Glutamatergic neuron (in vitro differentiated cells): ENCODE results near the gene ZBTB16. TPM values are rescaled to one million over a fixed set of nuclear protein-coding genes. Genes with fewer than 3 reads are reported as not detected.
A peak's percentile ranks its signal among the peaks of the same experiment; 100 is the strongest.

ENCODE experiments used
- DNase-seq: peaks from one replicate; pipeline ENCODE4 v3.0.0; 2022
- H3K27ac Mint-ChIP-seq: one replicate; pipeline ENCODE4 v1.8.0; 2020; ENCODE audit warnings: mild to moderate bottlenecking, mixed read lengths, inconsistent platforms; ENCODE audit not compliant: unreplicated experiment
- H3K27me3 Mint-ChIP-seq: one replicate; pipeline ENCODE4 v1.8.0; 2020; ENCODE audit warnings: mild to moderate bottlenecking, moderate library complexity, mixed read lengths, inconsistent platforms; ENCODE audit not compliant: unreplicated experiment
- H3K36me3 Mint-ChIP-seq: one replicate; pipeline ENCODE4 v1.8.0; 2020; ENCODE audit warnings: mild to moderate bottlenecking, mixed read lengths, inconsistent platforms; ENCODE audit not compliant: unreplicated experiment
- H3K4me1 Mint-ChIP-seq: one replicate; pipeline ENCODE4 v1.8.0; 2020; ENCODE audit warnings: mild to moderate bottlenecking, low read depth, mixed read lengths, inconsistent platforms; ENCODE audit not compliant: unreplicated experiment
- H3K4me3 Mint-ChIP-seq: one replicate; pipeline ENCODE4 v1.8.0; 2020; ENCODE audit warnings: mild to moderate bottlenecking, mixed read lengths, inconsistent platforms; ENCODE audit not compliant: unreplicated experiment
- H3K9me3 Mint-ChIP-seq: one replicate; pipeline ENCODE4 v1.8.0; 2020; ENCODE audit warnings: mild to moderate bottlenecking, moderate library complexity, mixed read lengths, inconsistent platforms; ENCODE audit not compliant: unreplicated experiment
- CTCF ChIP-seq: fragments of 200-600 bp; sonication (generic); IDR thresholded peaks from one replicate; pipeline ENCODE4 v1.5.0; 2021; ENCODE audit not compliant: partially characterized antibody, unreplicated experiment
- total RNA-seq: library from RNA; stranded (reverse); fragmentation: NEBNext Ultra II Directional; extraction: Animal tissue kit (Norgen Biotek cat#: 25700); gene quantifications from one replicate; pipeline ENCODE4 v1.2.1, GENCODE V29; 2021; ENCODE audit not compliant: unreplicated experiment

The ZBTB16 gene
- total RNA-seq, 1 donor from 2014 or later, result 9.0 TPM

DNA sequence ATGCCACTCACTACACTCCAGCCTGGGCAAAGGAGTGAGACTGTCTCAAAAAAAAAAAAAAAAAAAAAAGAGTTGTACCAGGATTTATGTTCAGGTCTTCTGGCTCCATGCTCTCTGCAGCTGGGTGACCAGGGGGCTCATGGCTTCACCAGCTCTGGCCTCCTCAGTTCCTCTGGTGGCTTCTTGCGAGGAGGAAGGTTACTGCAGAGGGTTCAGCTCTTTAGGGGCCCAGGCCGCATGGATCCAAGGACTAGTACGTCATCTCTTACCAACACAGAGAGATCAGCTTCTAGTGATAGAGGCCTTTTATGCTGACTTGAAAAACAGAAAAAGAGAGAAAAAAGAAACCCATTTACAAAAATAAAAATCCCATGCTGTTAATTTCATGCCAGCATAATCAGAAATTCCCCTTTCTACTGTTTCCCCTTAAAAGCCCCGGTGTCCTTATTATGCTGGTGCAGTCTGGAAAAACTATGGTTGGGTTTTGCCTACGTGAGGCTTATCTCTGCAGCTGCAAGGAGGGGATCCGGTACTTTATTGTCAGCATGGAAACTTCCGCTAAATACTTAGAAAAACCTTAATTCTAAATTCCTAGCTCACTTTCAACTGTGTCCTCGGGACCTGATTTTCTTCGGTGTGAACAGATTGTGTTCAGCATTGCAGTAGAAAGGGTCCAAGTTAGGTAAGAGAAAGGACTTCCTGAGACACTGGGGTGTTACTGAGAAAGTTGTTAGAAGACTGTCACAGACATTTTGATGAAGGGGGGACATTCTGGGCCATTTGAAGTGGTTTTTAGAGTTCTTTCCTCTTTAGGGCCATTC, 13.7 kb downstream of the ZBTB16 start:
- Mint-ChIP-seq H3K4me3 (no peak overlapping the region), H3K27me3 (no peaks in the 10 kb centered on the region), H3K36me3 (no peaks in the 10 kb centered on the region), H3K9me3 (no peaks in the 10 kb centered on the region), H3K4me1 (peaks cover 8% of the 10 kb centered on the region), H3K27ac (no peak overlapping the region)
- TF ChIP-seq CTCF, result no peak
- DNase-seq, result no peak

- Mint-ChIP-seq H3K27me3 (no peaks in the 10 kb centered on the region), H3K4me3 (no peak overlapping the region), H3K27ac (no peak overlapping the region), H3K36me3 (no peaks in the 10 kb centered on the region), H3K4me1 (peaks cover 8% of the 10 kb centered on the region), H3K9me3 (no peaks in the 10 kb centered on the region)
- no peak for DNase-seq
- TF ChIP-seq CTCF, result no peak
Measured at GRCh38 chr11:114073828-114074381, 14.4 kb downstream of the ZBTB16 start.

DNA sequence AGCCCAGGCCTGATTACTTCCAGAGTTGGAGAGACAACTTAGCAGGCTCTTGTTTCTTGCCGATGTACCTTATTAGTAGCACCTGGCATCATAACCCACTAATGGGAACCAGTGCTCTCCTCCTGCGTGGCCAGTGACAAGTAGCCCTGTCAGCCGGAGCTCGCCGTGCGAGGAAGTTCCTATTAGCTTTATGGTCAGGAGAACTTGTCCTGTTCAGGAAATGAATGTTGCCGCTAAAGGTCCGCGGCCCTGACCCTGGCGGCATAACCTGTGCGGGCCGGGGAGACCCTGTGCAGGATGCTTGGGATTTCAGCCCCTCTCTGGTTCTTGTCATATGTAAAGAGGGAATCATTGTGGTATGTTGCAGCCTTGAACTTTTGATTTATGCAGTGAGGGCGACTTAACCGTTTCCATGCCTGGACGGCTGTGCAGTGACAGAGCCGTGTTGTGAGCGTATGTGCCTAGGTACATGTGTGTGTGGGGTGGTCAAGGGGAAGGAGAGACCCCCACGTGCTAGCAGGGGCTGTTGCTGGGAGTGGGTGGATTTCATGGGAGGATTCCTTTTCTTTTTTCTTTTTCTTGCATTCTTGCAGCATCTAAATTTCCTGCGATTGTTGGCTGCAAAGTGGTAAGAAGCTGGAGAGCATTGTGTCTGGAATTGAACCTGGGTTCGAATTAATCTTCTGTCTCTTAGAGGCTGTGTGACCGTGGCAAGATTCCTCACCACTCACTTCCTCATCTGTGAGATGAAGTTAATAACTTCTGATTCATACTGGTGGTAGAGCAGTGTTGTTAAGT, 15.2 kb downstream of the ZBTB16 start:
- no peak overlapping the region for H3K4me3 Mint-ChIP-seq
- no peak overlapping the region for H3K27ac Mint-ChIP-seq
- H3K36me3 Mint-ChIP-seq, result no peaks in the 10 kb centered on the region
- no peak for TF ChIP-seq CTCF
- DNase-seq, result no peak
- H3K9me3 Mint-ChIP-seq, result no peaks in the 10 kb centered on the region
- H3K4me1 Mint-ChIP-seq, result peaks cover 10% of the 10 kb centered on the region
- H3K27me3 Mint-ChIP-seq, result no peaks in the 10 kb centered on the region

DNA sequence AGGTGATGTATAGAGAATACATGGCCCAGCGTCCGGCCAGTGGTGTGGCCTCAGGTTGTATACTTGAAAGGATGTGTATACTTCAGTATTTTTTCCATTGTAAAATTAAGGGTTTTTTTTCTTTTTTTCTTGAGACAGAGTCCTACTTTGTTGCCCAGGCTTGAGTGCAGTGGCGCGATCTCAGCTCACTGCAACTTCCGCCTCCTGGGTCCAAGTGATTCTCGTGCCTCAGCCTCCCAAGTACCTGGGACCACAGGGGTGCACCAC, 15.8 kb downstream of the ZBTB16 start:
- TF ChIP-seq CTCF, result no peak
- Mint-ChIP-seq H3K27me3 (no peaks in the 10 kb centered on the region), H3K9me3 (peaks cover 3% of the 10 kb centered on the region), H3K4me1 (peaks cover 13% of the 10 kb centered on the region), H3K4me3 (no peak overlapping the region), H3K27ac (no peak overlapping the region), H3K36me3 (no peaks in the 10 kb centered on the region)
- DNase-seq, result no peak

DNA sequence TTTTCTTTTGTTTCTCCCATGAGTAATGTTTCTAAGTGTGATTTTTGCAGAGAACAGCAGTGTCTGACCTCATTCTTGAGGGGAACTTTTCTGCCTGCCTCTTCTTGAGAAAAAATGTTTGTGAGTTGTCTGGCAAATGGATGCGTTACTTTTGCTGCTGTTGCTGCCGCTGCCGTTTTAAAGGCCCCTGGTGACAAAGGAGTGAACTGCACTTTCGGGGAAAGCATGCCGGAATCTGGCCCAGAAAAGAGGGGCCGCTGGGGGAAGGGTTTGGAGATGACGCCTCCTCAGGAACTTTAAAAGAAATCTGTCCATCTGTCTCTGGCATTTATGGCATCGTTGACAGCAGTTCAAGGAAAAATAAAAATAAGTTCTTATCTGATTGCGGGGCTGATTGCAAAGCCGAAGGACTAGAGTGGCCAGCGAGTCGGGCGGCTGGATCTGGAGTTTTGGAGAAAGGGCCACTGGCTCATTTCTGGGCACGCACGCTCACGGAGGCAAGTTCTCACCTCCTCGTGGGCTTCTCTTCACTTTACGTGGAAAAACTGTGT, 16.5 kb downstream of the ZBTB16 start:
- peaks cover 3% of the 10 kb centered on the region for H3K9me3 Mint-ChIP-seq
- H3K4me3 Mint-ChIP-seq, result no peak overlapping the region
- no peak overlapping the region for H3K27ac Mint-ChIP-seq
- H3K36me3 Mint-ChIP-seq, result no peaks in the 10 kb centered on the region
- peak; percentile 85 for TF ChIP-seq CTCF
- peak; percentile 67 for DNase-seq
- H3K27me3 Mint-ChIP-seq, result no peaks in the 10 kb centered on the region
- H3K4me1 Mint-ChIP-seq, result peaks cover 18% of the 10 kb centered on the region
